ENCODE results near the gene INPP1. TPM values are rescaled to one million over a fixed set of nuclear protein-coding genes. Genes with fewer than 3 reads are reported as not detected.

The INPP1 gene
- total and polyA plus RNA-seq, 2 of the 8 experiments (the other 6 are each of a cell fraction or from before 2014, with no cell fraction given), result 0.88 to 3.0 TPM

DNA sequence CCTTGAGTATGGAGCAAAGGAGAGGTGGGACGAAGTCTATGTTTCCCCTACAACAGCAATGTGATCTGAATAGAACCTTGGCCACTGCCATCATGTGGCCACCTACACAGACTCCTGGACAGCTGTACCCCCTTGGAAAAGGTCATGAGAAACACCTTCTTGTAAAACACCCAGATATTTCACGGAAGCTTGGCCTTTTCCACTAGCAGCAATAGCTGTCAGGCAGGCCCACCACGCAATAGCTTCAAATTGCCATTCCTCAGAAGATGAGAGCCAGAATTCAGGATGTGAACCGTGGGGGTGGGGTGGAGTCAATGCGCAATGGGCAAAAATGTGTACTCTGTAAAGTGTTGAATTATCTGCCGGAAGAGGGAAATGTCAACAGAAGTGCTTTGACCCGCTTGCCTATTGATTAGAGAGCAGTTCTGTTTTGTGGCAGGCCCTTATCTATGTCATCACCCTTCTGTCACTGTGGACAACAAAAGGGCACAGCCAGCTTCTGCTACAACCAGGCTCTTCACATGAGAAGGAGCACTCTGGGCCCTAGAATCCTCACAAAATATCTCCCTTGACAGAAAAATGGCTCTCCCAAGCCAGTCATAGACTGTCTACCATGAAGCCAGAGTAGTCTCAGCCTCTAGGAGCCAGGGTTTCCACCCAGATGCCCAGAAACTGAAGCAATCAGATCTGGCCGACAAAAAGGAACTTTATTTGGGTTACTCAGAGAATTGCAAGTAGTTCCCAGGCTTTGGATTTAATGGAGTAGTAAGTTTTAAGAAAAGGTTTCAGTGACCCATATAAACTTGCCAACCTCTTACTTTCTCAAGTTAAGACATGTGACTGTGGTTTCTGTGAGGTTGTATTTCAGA, 9.5 kb downstream of the INPP1 start:
- Histone ChIP-seq H4K8ac (ENCODE audit: extremely low read depth, insufficient read depth, low read length) (no peak overlapping the region), H2BK12ac (ENCODE audit: low read depth, low read length) (no peak overlapping the region), H4K20me1 (replicated peaks in 1 of 2; ENCODE audit: control insufficient read depth in 1 of 2, insufficient read depth in 2 of 2, low read length in 2 of 2) (no peaks in the 10 kb centered on the region), H3K79me2 (ENCODE audit: control insufficient read depth in 1 of 2, insufficient read depth in 2 of 2, low read length in 2 of 2) (no peaks in the 10 kb centered on the region), H3K4me1 (replicated peaks in 1 of 4; ENCODE audit: control insufficient read depth in 3 of 4, insufficient read depth in 4 of 4, low read length in 3 of 4) (no peaks in the 10 kb centered on the region), H2AK5ac (ENCODE audit: low read depth, low read length) (no peak overlapping the region), H2BK5ac (ENCODE audit: low read depth, low read length) (no peak overlapping the region), H3K18ac (ENCODE audit: extremely low read depth, low read length) (no peak overlapping the region), H3K9ac (replicated peaks in 1 of 4; ENCODE audit: extremely low read depth in 1 of 4, low read depth in 3 of 4, low read length in 3 of 4) (no peak overlapping the region), H4K5ac (ENCODE audit: insufficient read length, low read depth, low read length) (no peak overlapping the region), H3K79me1 (ENCODE audit: low read depth, low read length) (no peaks in the 10 kb centered on the region), H4K91ac (replicated peaks; ENCODE audit: insufficient read length, low read length) (no peak overlapping the region), H3K9me3 (ENCODE audit: insufficient read depth in 2 of 2, low read depth in 1 of 2, low read length in 1 of 2) (no peaks in the 10 kb centered on the region), H2AFZ (ENCODE audit: low read length) (no peak overlapping the region), H3K4me3 (ENCODE audit: extremely low read depth in 1 of 4, insufficient read depth in 2 of 4, low read depth in 3 of 4, low read length in 4 of 4) (no peak overlapping the region), H2BK120ac (replicated peaks; ENCODE audit: low read depth, low read length) (no peak overlapping the region), H2BK20ac (ENCODE audit: low read length) (no peak overlapping the region), H3K4ac (replicated peaks; ENCODE audit: insufficient read length, low read depth, low read length) (no peak overlapping the region), H3K14ac (ENCODE audit: insufficient read length) (no peak overlapping the region), H3K36me3 (ENCODE audit: control insufficient read depth in 2 of 4, insufficient read depth in 4 of 4, low read length in 3 of 4) (no peaks in the 10 kb centered on the region), H3K27ac (ENCODE audit: low read depth, low read length) (no peak overlapping the region), H3K27me3 (replicated peaks in 1 of 4; ENCODE audit: control insufficient read depth in 3 of 4, extremely low read depth in 1 of 4, insufficient read depth in 3 of 4, low read length in 3 of 4) (no peaks in the 10 kb centered on the region), H3K23ac (ENCODE audit: insufficient read length) (no peak overlapping the region), H3K23me2 (ENCODE audit: low read depth, low read length) (no peaks in the 10 kb centered on the region), H3K4me2 (ENCODE audit: insufficient read depth in 1 of 2, low read depth in 2 of 2, low read length in 2 of 2) (no peak overlapping the region), H2BK15ac (ENCODE audit: low read length) (no peak overlapping the region), H3K56ac (replicated peaks; ENCODE audit: insufficient read length, low read depth, low read length) (no peak overlapping the region)
- 88% methylated on average over 8 of the region's 8 CpGs; no CpG with 5 or more reads in 1 of the 2 experiments for WGBS, 2 experiments (ENCODE audit: extremely low coverage in 1 of 2, insufficient coverage in 1 of 2, insufficient read length in 1 of 2, insufficient replicate concordance in 2 of 2, low coverage in 1 of 2, low lambda C conversion rate in 2 of 2, missing lambda C conversion rate in 1 of 2)
- ChIA-PET CTCF (ENCODE audit: partially characterized antibody) (interaction anchor here (1.0 to 2.5 kb wide), 4 partner anchors 8 to 300 kb away, joined by 3 to 12 read pairs (median 5); no protein-coding TSS in a partner anchor), POLR2A (ENCODE audit: partially characterized antibody) (interaction anchor here (0.6 kb wide), 1 partner anchor 613 kb away, joined by 3 read pairs; no protein-coding TSS in a partner anchor)
- TF ChIP-seq, protein P1, sequence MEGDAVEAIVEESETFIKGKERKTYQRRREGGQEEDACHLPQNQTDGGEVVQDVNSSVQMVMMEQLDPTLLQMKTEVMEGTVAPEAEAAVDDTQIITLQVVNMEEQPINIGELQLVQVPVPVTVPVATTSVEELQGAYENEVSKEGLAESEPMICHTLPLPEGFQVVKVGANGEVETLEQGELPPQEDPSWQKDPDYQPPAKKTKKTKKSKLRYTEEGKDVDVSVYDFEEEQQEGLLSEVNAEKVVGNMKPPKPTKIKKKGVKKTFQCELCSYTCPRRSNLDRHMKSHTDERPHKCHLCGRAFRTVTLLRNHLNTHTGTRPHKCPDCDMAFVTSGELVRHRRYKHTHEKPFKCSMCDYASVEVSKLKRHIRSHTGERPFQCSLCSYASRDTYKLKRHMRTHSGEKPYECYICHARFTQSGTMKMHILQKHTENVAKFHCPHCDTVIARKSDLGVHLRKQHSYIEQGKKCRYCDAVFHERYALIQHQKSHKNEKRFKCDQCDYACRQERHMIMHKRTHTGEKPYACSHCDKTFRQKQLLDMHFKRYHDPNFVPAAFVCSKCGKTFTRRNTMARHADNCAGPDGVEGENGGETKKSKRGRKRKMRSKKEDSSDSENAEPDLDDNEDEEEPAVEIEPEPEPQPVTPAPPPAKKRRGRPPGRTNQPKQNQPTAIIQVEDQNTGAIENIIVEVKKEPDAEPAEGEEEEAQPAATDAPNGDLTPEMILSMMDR (IDR thresholded peaks at IDR 0.05; ENCODE audit: control extremely low read depth in 1 of 3, insufficient read depth in 1 of 3, low read depth in 1 of 3, low read length in 3 of 3), result no peak
- no peak for TF ChIP-seq GTF2F1 (IDR thresholded peaks at IDR 0.05; ENCODE audit: borderline replicate concordance, low read depth, low read length)
- TF ChIP-seq, protein P2, sequence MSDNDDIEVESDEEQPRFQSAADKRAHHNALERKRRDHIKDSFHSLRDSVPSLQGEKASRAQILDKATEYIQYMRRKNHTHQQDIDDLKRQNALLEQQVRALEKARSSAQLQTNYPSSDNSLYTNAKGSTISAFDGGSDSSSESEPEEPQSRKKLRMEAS (IDR thresholded peaks at IDR 0.05), result no peak
- FAIRE-seq (no peak), DNase-seq (ENCODE audit: low read depth in 1 of 2, low spot score in 2 of 2) (no peak)

Data from H1 (cell line).